ENCODE results near the gene TBL1XR1.
"Not testable (repeated sequence)": the region's sequence is repeated elsewhere in the genome, so short reads cannot be mapped to it uniquely, and the experiment has no call there.

The TBL1XR1 gene

DNA sequence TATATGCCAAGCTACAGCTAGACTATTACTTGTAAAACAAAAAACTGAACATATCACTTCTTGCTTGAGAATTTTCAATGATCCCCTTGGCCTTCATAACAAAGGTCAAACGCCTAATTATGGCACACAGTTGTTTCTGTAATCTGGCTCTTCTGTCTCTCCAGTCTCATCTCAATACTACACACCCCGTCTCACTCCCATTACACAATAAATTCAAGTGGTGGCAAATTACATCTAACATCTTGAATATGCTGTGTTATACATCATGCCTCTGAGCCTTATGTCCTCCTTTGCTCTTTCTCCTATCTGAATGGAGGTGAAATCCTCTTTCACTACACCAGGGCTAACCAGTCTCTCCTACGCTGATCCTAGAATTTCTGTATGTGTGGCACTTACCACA is 140.4 kb downstream of the TBL1XR1 start:
- no peak for DNase-seq

DNA sequence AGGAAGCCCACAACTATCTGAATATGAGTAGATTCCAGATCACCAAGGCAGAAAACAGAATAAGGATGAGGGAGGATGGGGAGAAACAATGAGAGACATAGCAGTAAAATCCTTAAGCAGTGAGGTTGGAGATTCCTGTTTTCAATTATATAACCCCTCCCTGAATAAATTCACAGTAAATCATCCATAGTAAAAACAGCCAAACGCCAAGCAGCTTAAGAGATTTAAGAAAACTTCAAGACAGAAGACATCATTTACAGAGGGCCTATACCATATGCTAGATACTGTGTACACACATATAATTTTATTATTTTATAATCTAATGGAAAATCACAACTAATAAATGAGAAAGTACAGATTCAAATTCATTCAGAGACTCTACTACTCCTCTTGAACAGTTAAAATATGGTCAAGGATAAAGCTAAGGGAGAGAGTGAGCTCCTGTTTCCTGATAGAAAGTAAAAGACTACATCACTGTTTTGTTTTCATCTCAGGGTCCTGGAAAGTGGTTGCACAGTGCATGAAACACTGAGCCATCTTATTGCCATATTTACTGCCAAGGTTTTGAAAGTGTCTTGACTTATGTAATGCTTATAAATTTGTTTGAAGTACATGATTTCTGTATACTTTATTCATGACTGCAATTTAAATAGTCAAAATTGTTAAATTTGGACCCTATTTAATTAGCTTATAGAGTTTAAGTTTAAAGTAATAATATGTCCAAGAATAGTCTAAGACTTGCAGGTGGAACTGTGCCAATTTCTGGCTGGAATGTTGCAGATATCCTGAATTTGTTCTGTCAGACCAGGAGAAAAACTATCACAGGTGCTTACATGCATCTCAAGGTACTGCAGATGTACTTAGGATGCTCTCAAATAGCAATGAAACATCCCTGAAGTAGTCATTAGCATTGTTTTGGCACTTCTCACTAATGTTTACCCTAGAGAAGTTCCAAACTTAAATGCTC is 141.4 kb downstream of the TBL1XR1 start:
- DNase-seq = no peak

DNA sequence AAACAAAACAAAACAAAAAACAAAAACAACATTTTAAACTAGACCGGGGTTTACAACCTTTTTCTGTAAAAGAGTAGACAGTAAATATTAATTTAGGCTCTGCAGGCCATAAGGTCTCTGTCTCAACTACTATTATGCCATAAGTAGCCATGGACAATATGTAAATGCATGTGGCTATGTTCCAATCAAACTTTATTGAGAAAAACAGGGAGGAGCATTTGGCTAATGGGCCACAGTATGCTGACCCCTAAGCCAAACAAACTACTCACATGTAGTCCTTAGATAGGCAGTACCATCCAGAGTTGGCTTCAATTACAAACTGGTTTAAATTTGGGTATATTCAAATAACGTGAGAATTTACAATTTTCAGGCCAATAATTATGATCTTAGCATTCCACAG is 144.2 kb downstream of the TBL1XR1 start:
- no peak for DNase-seq

GRCh38 chr3:177051411-177051810 is 145.9 kb downstream of the TBL1XR1 start:
- no peak for DNase-seq

GRCh38 chr3:177050501-177051237 is 146.6 kb downstream of the TBL1XR1 start:
- peak; percentile 43 for DNase-seq

DNA sequence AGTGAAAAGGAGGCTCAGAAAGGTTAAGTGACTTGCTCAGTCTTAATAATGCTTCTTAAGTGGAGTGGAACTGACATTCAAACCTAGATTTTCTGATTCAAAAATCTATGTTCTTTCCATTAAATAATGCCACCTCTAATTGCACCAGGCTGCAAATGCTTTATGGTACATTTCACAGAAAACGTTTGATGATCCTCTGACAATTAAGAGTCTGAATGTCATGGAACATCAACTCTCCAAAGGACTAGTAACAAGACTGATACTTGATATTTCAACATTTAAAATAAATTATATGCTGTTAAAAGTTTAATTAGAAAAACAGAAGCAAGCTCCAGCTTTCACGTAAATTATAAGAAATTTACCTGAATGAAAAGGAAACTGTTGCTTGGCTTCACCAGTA is 151.5 kb downstream of the TBL1XR1 start:
- DNase-seq = no peak

- DNase-seq = no peak
Measured at GRCh38 chr3:177045222-177045621, 152.1 kb downstream of the TBL1XR1 start.

GRCh38 chr3:177041730-177042551 is 155.3 kb downstream of the TBL1XR1 start:
- no peak for DNase-seq

GRCh38 chr3:177041021-177041729 is 156.1 kb downstream of the TBL1XR1 start:
- no peak for DNase-seq

DNA sequence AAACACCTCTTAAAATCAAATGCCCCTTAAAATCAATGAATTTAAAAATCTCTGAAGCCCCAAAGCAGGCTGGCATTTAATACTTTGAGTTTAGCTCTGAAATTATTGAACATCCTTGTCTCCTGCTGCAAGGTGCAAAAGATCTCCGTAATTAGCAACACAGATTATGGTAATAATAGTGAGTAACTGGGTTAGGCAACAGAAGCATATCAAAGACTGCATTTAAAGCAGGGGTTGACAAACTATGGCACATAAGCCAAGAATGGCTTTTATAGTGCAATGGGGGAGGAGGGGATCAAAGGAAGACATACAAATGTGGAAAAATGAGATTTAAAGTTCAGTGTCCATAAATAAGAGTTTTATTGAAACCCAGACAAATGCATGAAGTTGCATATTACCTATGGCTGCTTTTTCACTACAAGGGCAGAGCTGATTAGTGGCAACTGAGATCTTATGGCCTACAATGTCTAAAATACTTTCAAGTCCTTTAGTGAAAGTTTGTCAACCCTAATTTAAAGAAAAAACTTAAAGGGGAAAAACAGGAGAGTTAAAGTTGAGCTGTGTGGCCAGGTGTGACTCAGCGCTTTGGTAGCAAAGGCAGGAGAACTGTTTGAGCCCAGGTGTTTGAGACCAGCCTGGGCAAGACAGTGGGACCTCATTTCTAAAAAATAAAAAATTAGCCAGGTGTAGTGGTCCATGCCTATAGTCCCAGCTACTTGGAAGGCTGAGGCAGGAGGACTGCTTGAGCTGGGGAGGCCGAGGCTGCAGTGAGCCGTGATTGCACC is 157.6 kb downstream of the TBL1XR1 start:
- no peak for DNase-seq

- DNase-seq = no peak
Measured at GRCh38 chr3:177037241-177037640, 160.0 kb downstream of the TBL1XR1 start.

DNA sequence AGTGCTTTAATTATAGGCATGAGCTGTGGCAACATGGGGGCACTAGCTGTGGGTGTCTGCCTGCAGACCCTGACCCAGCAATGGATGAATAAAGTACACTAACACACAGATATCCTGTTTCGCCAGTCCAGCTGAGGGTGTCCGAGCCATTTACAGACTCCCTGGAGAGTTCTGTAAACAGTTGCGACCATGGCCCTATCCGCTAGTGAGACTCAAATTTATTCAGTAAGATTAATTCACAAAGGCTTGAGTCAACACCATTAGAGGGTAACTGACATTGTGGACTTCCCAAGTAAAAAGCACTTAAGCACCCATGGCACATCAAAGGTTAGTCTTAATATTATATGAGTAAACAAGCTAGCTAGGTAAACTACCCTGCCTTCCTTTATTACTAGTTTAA is 161.6 kb downstream of the TBL1XR1 start:
- no peak for DNase-seq

GRCh38 chr3:177034832-177035475 is 162.3 kb downstream of the TBL1XR1 start:
- no peak for DNase-seq

- DNase-seq = no peak
Measured at GRCh38 chr3:177026505-177027277, 170.6 kb downstream of the TBL1XR1 start.

- no peak for DNase-seq
Measured at GRCh38 chr3:177015881-177016280, 181.4 kb downstream of the TBL1XR1 start.

- no peak for DNase-seq
Measured at GRCh38 chr3:177013681-177014280, 183.5 kb downstream of the TBL1XR1 start.

GRCh38 chr3:177005718-177006405 is 191.4 kb downstream of the TBL1XR1 start:
- DNase-seq = no peak

DNA sequence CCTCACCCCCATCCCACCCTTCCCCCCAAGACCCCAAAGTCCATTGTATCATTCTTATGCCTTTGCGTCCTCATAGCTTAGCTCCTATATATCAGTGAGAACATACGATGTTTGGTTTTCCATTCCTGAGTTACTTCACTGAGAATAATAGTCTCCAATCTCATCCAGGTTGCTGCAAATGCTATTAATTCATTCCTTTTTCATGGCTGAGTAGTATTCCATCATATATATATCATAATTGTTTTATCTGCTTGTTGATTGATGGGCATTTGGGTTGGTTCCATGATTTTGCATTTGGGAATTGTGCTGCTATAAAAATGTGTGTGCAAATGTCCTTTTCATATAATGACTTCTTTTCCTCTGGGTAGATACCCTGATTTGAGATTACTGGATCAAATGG is 197.1 kb downstream of the TBL1XR1 start:
- not testable (repeated sequence) for DNase-seq

- no peak for DNase-seq
Measured at GRCh38 chr3:176995946-176996345, 201.3 kb downstream of the TBL1XR1 start.

Measured in NCI-H187 treated with DMSO at 0.1 percent for 48 hours (cell line).